Fibroblast of the conjunctiva (primary cell): ENCODE measurements around the gene SLC25A39.
"Not testable (repeated sequence)": the region's sequence is repeated elsewhere in the genome, so short reads cannot be mapped to it uniquely, and the experiment has no call there.

Experiments used
- DNase-seq: peaks from one replicate; pipeline ENCODE4 v3.0.0-alpha.2; 2010; ENCODE audit warnings: low read depth

Gene SLC25A39

GRCh38 chr17:44353672-44354331, 29.2 kb upstream of the SLC25A39 start:
- no peak for DNase-seq

- DNase-seq, result no peak
Observed at GRCh38 chr17:44352828-44353671, 28.4 kb upstream of the SLC25A39 start.

- no peak for DNase-seq
Observed at GRCh38 chr17:44351961-44352827, 27.6 kb upstream of the SLC25A39 start.

GRCh38 chr17:44351464-44351863, 26.8 kb upstream of the SLC25A39 start:
- no peak for DNase-seq

- DNase-seq, result no peak
Observed at GRCh38 chr17:44350733-44351226, 26.2 kb upstream of the SLC25A39 start.

GRCh38 chr17:44349553-44350070, 25.0 kb upstream of the SLC25A39 start:
- DNase-seq, result no peak

- DNase-seq, result no peak
Observed at GRCh38 chr17:44348988-44349364, 24.4 kb upstream of the SLC25A39 start.

- DNase-seq, result no peak
Observed at GRCh38 chr17:44348234-44348987, 23.8 kb upstream of the SLC25A39 start.

- not testable (repeated sequence) for DNase-seq
Observed at GRCh38 chr17:44347206-44348055, 22.8 kb upstream of the SLC25A39 start.

GRCh38 chr17:44346064-44346844, 21.6 kb upstream of the SLC25A39 start:
- DNase-seq, result no peak

- DNase-seq, result peak; percentile 29
Observed at GRCh38 chr17:44345454-44346026, 20.9 kb upstream of the SLC25A39 start.

- peak; percentile 97 for DNase-seq
Observed at GRCh38 chr17:44344939-44345453, 20.4 kb upstream of the SLC25A39 start, which contains the start of gene GRN. TSS of gene GRN (plus strand) at chr17:44345302. CDS start at chr17:44349165, 3,863 bp downstream.

GRCh38 chr17:44343510-44344209, 19.0 kb upstream of the SLC25A39 start:
- no peak for DNase-seq

- DNase-seq, result not testable (repeated sequence)
Observed at GRCh38 chr17:44340553-44340952, 15.9 kb upstream of the SLC25A39 start.

GRCh38 chr17:44338702-44339101, 14.1 kb upstream of the SLC25A39 start:
- no peak for DNase-seq

- DNase-seq, result no peak
Observed at GRCh38 chr17:44335968-44336367, 11.3 kb upstream of the SLC25A39 start.

GRCh38 chr17:44335564-44335963, 10.9 kb upstream of the SLC25A39 start:
- DNase-seq, result no peak

- no peak for DNase-seq
Observed at GRCh38 chr17:44334727-44335126, 10.1 kb upstream of the SLC25A39 start.
